SKM-1 treated with dmso at 0.1 percent for 144 hours (cell line): ENCODE data around the gene ZNF585A.

ENCODE experiments used
- DNase-seq: peaks from one replicate; lab custom pipeline; 2025; ENCODE audit not compliant: unreplicated experiment; lab: John Stamatoyannopoulos, UW

Gene ZNF585A

DNA sequence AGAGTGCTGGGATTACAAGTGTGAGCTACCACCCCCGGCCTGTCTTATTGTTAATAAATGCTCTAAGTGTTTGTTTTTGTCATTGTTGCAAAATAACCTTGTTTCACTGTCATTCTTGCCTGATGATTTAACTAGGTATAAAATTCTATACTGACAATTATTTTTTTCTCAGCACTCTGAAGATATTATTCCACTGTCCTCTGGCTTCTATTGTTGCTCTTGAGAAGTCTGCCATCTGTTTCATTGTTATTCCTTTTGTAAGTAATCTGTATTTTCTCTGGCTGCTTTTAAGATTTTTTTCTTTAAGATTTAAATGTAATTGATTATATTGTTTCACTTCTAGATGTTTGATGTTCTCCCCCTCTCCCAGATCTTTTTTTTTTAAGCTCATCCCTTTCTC, 76.6 kb downstream of the ZNF585A start:
- DNase-seq: no peak
